PFSK-1 (cell line): Measurements from ENCODE around the gene PTPRN2.

Experiments
- FOXP2 ChIP-seq: optimal IDR thresholded peaks from 2 replicates; pipeline ENCODE3; 2011; ENCODE audit warnings: borderline replicate concordance, control low read depth, inconsistent platforms; ENCODE audit not compliant: insufficient read depth; ENCODE audit errors: extremely low read length, extremely low read depth
- POLR2AphosphoS5 ChIP-seq: IDR thresholded peaks from 2 replicates; pipeline ENCODE4 v1.6.1; 2012; ENCODE audit warnings: low read depth, mild to moderate bottlenecking, control low read depth, low read length, moderate library complexity
- REST ChIP-seq, 2 experiments: IDR thresholded peaks; 2 replicates each; pipeline versions ENCODE4 v1.6.1 to v1.8.0; 2011 to 2012; ENCODE audit warnings: low read depth in 2 of 2, low read length in 2 of 2, control low read depth in 1 of 2, inconsistent platforms in 1 of 2, mild to moderate bottlenecking in 1 of 2, moderate library complexity in 1 of 2; ENCODE audit not compliant: insufficient read depth in 1 of 2
- SIN3A ChIP-seq: IDR thresholded peaks from 2 replicates; pipeline ENCODE4 v1.6.1; 2012; ENCODE audit warnings: mild to moderate bottlenecking, low read length, moderate library complexity, borderline replicate concordance; ENCODE audit not compliant: insufficient read depth
- TAF1 ChIP-seq: IDR thresholded peaks from 2 replicates; pipeline ENCODE4 v1.6.1; 2012; ENCODE audit warnings: low read length, control low read depth, borderline replicate concordance; ENCODE audit not compliant: insufficient read depth

The PTPRN2 gene

GRCh38 chr7:158559356-158559755 is 28.3 kb downstream of the PTPRN2 start:
- no peak for TF ChIP-seq POLR2AphosphoS5
- no peak for TF ChIP-seq TAF1
- TF ChIP-seq SIN3A: no peak
- no peak for TF ChIP-seq FOXP2
- TF ChIP-seq REST (IDR thresholded peaks at IDR 0.05; ENCODE audit: insufficient read depth in 1 of 2, low read depth in 2 of 2, low read length in 2 of 2): no peak

GRCh38 chr7:158558816-158559215 is 28.8 kb downstream of the PTPRN2 start:
- TF ChIP-seq FOXP2: no peak
- TF ChIP-seq SIN3A: no peak
- no peak for TF ChIP-seq TAF1
- TF ChIP-seq POLR2AphosphoS5: no peak
- TF ChIP-seq REST (IDR thresholded peaks at IDR 0.05; ENCODE audit: insufficient read depth in 1 of 2, low read depth in 2 of 2, low read length in 2 of 2): no peak

GRCh38 chr7:158557441-158557755 is 30.2 kb downstream of the PTPRN2 start:
- TF ChIP-seq TAF1 (no peak), FOXP2 (no peak), POLR2AphosphoS5 (no peak), REST (IDR thresholded peaks at IDR 0.05; ENCODE audit: insufficient read depth in 1 of 2, low read depth in 2 of 2, low read length in 2 of 2) (no peak), SIN3A (no peak)

- TF ChIP-seq TAF1 (no peak), REST (IDR thresholded peaks at IDR 0.05; ENCODE audit: insufficient read depth in 1 of 2, low read depth in 2 of 2, low read length in 2 of 2) (no peak), SIN3A (no peak), POLR2AphosphoS5 (no peak), FOXP2 (no peak)
Measured at GRCh38 chr7:158556721-158557440, 30.7 kb downstream of the PTPRN2 start.

- TF ChIP-seq SIN3A (no peak), FOXP2 (no peak), REST (IDR thresholded peaks at IDR 0.05; ENCODE audit: insufficient read depth in 1 of 2, low read depth in 2 of 2, low read length in 2 of 2) (no peak), TAF1 (no peak), POLR2AphosphoS5 (no peak)
Measured at GRCh38 chr7:158555034-158555520, 32.5 kb downstream of the PTPRN2 start.
